Amniotic stem cell (primary cell): ENCODE measurements around the gene GTF2F2.

Source experiments
- DNase-seq: peaks from one replicate; lab custom pipeline; 2025; lab: John Stamatoyannopoulos, UW

Gene GTF2F2, protein sequence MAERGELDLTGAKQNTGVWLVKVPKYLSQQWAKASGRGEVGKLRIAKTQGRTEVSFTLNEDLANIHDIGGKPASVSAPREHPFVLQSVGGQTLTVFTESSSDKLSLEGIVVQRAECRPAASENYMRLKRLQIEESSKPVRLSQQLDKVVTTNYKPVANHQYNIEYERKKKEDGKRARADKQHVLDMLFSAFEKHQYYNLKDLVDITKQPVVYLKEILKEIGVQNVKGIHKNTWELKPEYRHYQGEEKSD

DNA sequence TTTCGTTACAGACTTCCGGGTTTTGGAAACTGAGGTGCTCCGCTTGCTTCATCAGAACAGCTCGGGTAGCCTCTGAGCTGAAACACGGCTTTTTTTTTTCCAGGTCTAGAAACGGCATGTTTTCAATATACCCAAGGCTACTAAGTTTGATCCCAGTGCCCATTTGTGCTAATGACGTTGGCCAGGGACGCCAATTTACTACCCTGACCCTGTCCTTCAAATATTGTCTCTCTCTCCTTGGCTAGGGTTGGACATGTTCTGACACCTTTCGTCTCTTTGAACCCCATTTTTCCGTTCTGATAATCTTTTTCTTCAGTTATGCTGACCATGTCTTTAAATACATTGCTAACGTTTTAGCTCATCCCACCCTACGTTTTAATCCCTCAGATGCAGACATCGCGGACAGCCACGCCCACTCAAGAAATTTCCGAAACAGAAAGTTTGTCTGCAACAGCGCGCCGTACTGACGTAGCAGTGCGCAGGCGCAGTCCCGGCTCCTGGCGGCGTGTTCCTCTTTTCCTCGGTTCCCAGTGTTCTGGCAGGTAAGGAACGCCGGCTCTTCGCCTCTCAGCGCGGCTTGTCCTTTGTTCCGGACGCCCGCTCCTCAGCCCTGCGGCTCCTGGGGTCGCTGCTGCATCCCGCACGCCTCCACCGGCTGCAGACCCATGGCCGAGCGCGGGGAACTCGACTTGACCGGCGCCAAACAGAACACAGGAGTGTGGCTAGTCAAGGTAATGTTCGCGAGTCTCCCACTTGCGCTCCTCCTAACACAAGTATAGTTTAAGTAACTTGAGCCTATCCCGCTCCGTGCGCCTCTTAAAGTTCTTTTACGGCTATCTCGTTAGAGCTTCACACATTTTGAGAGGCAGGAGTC is at the start of gene GTF2F2:
Gene GTF2F2, plus strand, starts transcription at position 520 of the 874 bp plus-strand sequence. Its CDS starts 146 bp downstream, at position 666.
- DNase-seq: peak; percentile 86

DNA sequence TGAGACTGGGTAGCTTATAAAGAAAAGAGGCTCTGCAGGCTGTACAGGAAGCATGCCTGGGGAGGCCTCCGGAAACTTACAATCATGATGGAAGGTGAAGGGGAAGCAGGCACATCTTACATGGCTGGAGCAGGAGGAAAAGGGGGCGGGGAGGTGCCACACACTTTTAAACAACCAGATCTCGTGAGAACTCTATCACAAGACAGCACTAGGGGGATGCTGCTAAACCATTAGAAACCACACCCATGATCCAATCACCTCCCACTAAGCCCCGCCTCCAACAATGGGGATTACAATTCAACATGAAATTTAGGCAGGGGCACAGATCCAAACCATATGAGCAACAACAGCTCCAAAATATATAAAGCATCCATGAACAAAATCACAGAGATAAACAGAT is 46.5 kb upstream of the GTF2F2 start:
- no peak for DNase-seq

DNA sequence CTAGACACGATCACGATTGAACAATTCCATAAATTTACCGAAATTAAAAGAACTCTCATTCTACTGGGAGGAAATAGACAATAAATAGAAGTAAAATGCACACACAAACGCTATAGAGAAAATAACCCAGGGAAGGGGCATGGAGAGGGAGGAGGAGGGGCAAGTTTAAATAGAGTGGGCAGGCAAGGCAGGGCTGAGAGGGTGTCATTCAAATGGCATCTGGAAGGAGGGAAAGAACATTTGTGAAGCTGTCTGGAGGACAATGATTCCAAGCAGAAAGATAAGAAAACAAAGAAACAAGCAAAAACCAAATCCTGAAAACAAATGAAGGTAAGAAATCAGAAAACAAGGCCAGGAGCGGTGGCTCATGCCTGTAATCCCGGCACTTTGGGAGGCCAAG is 45.6 kb upstream of the GTF2F2 start:
- no peak for DNase-seq

DNA sequence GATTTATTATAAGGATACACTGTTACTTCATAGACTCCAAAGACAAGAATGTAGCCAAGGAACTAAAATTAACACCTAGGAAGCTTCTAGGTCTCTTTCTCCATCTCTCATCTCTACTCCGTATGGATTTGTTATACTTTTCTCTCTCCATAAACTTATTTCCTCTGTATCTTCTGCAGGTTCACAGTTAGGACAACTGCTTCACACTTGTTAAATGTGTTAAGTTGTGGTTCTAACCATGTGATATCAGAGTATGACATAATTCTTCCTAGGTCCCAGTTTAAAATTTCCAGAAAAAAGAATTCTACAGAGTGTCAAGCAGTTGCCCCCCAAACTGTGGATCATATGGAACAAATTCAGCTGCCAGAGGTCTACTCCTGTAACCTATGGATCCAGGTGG is 42.3 kb upstream of the GTF2F2 start:
- no peak for DNase-seq

DNA sequence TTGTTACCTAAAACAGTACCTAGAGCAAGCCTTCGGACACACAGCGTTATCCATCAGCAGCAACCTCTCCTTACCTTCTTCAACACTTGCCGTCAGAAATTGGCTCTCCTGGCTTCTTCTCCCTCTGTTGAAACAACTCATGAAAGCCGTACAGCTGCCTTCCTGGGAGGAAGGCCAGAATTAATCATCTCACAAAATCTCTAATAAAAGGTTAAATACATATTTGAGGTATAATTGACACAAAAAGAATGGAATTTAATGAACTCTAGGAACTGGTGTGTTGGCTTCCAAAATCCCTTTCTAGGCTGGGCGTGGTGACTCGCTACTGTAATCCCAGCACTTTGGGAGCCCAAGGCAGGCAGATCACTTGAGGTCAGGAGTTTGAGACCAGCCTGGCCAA is 37.3 kb upstream of the GTF2F2 start:
- DNase-seq: no peak

DNA sequence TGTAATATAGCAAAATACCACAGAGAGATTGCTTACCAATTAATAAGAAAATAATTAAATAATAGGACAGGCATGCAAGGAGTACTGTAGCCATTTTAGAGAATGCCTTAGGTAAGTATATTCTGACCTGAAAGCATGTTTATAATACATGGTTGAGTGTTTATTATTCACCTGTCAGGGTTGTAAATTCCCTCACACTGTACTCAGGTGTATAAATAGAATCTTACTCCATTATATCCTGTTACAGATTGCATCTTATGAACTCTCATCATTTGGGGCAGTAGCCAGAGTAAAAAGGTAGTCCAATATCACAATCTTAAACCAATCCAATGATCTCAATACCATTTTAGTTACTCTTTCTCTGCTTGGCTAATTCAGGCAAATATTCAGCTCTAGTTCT is 35.8 kb upstream of the GTF2F2 start:
- DNase-seq: no peak

DNA sequence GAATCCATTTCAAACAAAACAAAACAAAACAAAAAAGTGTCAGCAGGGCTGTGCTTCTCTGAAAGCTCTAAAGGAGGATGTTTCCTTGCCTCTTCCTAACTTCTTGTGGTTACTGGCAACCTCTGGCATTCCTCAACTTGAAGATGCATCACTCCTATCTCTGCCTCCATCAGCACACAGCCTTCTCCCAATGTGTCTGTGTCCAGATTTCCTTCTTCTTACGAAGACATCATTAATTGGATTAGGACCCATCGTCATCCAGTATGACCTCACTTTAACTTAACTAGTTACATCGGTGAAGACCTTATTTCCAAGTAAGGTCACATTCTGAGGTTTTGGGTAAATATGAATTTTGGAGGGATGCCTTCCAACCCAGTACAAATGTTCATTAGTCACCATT is 33.8 kb upstream of the GTF2F2 start:
- DNase-seq: no peak

DNA sequence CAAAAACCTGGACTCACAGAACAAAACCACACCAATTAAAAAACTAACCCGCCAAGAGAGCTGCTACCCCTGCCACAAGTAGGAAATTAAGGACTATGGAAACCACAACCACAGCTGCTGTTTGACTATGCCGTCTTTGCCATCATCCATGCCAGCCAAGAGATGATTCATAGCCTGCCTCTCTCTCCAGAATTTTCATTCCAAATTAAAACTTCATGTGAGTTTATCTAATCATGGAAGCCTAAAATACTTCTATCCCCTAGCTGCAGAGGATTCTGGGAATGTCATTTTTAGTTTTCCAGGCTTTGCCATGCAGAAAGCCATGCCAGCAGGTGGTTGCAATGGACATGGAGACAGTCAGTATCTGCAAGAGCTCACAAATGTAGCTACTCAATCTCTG is 27.6 kb upstream of the GTF2F2 start:
- DNase-seq: no peak

DNA sequence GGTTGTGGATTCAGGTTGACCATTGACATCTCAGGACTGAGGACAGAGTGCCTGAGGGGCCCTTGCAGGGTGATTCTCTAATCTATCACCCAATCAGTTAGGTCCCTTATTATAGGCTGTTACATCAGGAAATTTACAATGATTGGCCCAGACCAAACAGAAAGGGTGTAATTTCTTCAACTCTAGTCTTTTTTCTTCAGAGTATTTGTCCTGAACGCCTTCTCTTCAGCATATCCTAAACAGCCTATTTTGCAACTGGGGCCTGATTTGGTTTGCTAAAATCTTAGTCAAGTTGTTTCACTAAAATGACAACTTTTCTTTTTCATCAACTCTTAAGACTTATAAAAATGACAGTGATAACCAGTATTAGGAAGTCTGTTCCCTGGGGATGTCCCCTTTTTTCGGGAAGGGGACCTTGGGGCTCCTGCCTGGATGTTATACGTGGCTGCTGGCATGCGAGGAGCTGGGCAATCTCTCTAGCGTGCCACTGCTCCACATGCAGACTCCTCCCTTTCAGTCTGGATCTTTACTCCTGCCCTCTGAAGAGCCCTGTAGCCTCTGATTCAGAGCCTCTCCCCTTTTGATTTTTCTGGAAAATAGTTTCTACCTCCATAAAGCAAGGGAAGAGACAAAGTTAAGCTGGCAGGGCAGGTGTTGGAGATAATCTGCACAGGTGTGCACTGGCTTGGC is 19.6 kb upstream of the GTF2F2 start:
- DNase-seq: no peak

DNA sequence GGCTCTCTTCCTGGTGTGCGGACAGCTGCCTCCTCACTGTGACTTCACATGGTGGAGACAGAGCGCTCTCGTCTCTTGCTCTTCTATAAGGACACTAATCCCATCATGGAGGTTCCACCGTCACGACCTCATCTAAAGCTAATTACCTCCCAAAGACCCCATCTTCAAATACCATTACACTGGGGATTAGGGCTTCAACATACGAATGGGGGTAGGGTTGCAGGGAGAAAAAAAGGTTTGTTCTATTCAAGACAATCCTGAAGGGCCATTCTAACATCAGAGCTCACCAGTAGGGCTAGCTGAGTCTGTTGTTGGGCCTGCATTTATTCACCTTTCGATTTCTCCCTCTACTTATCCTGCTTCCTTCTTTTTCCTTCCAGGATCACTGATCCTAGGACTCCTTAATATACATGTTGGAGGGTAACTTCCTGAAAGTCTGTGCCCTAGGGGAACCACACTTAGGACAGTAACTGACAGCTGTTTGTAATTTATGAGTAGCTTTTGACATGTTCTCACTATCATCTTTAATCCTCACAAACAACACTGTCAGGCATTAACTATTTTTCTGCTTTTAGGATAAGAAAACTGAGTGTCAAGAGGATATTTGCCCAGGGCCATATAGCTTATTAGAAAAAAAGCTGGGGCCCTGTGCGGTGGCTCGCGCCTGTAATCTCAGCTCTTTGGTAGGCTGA is 18.8 kb upstream of the GTF2F2 start:
- DNase-seq: no peak

DNA sequence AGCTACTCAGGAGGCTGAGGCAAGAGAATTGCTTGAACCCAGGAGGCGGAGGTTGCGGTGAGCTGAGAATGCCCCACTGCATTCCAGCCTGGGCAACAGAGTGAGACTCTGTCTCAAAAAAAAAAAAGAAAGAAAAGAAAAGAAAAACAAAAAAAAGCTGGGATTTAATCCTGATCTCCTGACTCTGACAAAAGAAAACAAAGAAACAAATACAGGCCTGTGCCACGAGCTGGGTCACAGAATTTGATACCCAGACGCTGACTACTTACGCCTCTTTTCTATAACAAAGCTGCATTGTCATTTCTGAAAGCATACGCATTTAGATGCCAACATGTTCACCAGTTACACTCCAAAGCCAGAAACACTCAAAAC is 18.2 kb upstream of the GTF2F2 start:
- DNase-seq: no peak

DNA sequence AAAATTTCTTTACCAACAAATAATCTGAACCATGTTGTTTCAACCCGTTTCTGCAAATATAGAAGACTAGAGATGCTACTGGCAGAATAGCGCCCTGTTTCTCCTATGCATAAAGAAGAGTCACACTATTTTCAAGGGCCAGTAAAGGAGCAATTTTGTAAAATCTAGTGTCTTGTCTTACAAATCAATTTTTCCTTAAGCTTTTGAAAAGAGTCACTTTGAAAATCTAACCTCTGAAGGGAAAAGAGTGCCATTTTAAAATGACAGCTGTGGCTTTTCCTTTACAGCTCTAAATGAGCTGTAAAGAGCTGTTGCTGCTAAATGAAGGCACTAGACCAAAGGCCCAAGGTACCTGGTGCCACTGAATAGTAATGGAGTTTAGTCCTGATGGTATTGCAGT is 16.9 kb upstream of the GTF2F2 start:
- DNase-seq: no peak

DNA sequence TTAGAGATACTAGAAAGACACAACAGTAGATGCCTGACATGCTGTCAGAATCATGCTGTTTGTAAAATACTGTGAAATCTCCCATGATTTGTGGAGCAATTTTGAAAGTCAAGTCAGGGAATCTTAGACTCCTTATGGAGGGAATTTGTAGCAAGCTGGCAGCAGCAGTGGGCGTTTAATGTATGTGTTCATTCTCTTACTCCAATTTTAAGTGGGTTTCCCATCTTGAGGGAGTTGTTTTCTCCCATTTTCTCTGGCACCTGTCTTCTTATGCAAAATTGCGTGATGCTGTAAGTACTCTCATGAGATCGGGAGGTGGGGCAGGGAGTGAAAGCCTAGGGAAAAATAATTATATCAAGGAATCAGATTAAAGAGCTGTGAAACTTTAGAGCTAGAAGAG is 16.0 kb upstream of the GTF2F2 start:
- no peak for DNase-seq

DNA sequence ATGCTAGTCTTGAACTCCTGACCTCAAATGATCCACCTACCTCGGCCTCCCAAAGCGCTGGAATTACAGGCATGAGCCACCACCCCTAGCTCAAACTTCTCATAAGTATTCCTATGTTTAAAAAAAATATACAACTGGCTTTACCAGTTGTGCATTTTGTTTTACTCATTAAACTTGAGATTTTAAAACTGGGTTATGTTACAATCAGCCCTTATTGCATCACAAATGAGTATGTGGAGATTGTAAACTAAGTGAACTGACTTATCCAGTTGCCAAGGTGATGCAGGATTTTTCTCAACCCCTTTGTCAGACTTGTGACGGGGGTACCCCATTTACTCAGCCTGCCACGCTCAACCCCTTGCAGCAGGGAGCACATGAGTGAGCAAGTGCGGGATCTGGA is 14.4 kb upstream of the GTF2F2 start:
- no peak for DNase-seq

DNA sequence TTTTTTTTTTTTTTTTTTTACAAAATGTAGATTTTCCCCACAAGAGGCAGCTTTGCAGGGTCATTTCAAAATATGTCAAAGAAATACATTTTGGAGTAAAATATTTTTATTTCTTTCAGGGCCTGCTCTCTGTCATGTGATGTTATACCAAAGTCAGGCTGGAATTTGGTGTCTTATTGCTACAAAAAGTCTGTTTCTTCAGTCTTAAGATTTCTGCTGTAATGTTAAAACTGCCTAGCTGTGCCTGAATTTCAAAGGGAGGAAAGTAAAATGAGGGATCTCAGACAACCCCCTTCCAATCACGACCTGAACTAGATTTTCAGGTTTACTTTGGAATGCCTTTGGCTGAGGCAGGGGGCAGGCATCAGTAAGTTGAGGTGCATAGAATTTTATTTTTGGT is 12.8 kb upstream of the GTF2F2 start:
- no peak for DNase-seq

DNA sequence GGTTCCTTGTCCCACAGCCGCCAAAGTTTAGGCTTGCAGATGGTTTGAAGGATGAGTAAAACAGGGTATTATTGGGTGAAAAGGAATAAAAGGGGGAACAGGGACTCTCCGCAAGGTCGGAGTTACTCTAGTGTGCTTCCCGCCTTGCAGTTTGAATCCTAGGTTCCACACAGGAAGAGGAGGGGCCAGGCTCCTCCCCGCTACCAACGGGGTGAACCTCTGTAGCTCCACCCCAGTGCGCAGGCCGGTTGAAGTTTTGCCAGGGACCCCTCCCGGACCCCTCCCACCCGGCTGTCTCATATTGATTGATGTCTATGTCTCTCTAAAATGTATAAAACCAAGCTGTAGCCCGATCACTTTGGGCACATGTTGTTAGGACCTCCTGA is 11.6 kb upstream of the GTF2F2 start:
- DNase-seq: no peak

DNA sequence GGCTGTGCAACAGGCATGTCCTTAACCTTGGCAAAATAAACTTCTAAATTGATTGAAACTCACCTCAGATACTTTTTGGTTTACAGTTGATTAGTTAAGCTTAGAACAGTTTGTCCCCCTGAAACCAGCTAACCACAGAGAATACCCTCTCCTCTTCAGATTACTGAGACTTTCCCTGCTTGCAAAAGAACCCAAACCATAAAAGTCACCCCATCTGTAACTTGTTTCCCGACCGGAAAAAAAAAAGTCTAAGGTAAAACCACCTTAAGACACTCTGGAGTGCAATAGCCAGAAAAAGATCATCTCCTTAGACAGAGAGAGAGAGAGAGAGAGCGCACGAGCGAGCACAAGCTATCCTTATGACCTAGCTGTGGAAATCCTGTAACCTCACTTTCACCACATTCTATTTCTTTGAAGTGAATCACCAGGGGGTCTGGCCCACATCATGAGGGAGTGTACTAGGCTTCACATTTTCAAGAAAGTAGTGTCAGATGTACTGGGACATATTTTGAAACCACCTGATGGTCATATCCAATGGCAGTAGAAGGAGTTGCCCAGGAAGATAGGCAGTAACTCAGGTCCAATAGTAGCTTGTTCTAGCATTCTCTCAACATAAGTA is 11.1 kb upstream of the GTF2F2 start:
- DNase-seq: no peak

DNA sequence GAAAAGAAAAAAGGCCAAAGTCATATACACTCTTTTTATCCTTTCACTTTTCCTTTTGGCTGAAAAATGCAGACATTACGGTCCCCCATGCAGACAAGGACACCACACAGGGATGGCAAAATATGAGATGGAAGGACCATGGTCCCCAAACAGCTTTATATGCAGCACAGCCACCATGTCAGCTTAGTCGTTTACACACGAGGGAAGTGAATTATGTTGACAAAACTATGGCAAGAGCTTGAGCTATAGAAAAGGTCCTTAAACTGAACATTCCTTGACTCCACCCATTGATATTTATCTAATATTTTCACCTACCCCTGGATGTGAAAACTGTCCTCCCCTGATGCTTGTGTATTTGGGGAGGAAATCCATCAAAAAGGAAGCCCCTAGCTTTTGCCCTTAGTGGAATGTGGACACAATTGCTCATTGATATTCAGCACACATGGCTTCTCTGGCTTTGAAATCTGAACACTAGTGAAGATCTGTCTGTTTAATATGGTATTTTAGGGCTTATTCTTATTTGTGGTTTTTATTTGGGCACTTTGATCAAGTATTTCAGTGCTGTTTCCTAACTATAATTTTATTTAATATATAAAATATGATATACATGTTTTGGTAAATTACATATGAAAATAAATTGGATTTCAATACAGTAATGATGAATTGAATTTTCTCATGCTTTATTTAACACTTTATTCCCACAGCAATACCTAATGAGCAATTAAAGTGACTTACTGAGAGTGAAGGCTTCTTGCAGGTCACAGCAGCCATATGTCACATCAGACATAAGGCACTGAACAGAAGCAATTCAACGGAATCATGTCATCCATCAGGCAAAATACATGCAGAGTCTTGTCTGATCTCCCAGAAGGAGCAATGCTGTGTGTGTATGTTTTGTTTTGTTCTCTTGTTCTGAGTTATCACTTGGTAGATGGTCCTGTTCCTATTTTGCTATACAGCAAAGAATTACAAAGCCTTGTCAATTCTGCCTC is 6.8 kb upstream of the GTF2F2 start:
- no peak for DNase-seq

DNA sequence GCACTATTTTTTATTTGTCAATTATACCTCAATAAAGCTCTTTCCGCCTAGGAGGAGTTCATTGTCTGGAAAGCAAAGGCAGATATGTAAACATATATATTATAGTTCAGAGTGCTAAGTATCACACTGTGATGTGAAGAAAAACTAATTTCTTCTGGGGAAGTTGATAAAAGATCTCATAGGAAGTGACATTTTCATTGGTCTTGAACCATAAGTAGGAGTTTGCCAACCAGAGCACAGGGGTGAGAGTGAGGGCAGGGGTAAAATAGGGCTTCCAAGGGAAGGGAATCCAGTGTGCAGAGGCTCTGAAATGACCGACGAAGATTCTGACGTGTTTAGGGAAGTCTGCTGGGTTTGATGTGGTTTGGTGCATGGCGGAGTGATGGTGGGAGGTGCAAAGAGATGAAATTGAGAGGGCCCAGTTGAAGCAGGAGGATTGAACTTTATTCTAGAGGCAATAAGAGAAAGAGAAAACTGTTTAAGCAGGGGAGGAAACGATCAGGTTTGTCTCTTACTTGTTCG is 780 bp upstream of the GTF2F2 start:
- DNase-seq: no peak

DNA sequence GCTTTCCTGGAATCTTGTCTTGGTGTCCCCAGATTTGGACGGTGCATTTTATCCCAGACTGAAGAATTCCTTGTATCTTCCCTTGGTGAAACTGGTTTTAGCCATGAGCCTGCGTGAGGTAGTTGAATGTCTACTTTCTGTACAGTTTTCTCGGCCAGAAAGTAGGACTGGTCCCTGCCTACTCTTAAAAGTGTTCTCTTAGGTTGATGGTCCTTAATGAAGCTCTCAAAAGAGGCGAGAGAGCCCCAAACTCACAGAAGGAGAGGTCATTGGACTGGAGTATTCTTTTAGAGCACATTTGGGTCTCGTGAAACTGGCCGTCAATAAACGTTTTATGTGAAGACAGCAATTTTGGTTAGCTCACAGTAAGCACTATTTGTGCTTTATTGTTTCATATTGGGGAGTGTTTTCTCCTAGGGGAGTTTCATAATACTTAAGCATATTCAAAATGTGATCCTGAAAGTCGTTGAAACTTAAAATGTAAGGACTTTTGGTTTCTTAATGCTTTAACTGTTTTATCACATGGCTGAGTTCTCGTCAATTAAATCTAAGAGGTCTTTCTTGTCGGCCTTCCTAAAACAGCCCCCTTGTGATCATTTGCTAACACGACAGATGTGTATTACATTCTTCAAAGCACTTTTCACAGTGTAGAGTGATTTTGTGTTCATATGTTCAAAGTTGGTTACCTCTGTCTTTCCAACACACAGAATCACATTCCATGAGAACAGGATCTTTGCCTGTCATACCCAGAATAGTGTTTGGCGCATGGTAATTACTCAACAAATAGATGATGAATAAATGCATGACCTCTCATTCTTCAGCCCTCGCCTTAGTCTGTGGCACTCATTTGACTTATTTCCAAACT is 889 bp downstream of the GTF2F2 start:
- DNase-seq: no peak
